Stimulated activated CD8-positive, alpha-beta memory T cell treated with anti-CD3 and anti-CD28 coated beads, Interleukin-4, amount 100 ng/mL, for 48 hours (primary cell): ENCODE results near the gene SLC7A8.

Experiments
- DNase-seq: peaks from one replicate; pipeline ENCODE4 v3.0.0-alpha.2; 2020

The SLC7A8 gene

GRCh38 chr14:23093104-23093503 lies 90.4 kb downstream of the SLC7A8 start:
- no peak for DNase-seq

- no peak for DNase-seq
Measured at GRCh38 chr14:23091294-23092225, 91.9 kb downstream of the SLC7A8 start.

GRCh38 chr14:23090254-23090636 lies 93.2 kb downstream of the SLC7A8 start:
- no peak for DNase-seq

- DNase-seq: no peak
Measured at GRCh38 chr14:23089498-23090253, 93.8 kb downstream of the SLC7A8 start.

GRCh38 chr14:23086565-23086964 lies 96.9 kb downstream of the SLC7A8 start:
- no peak for DNase-seq

GRCh38 chr14:23085458-23085857 lies 98.0 kb downstream of the SLC7A8 start:
- no peak for DNase-seq

- DNase-seq: no peak
Measured at GRCh38 chr14:23080474-23080873, 103.0 kb downstream of the SLC7A8 start.

GRCh38 chr14:23079716-23080115 lies 103.7 kb downstream of the SLC7A8 start:
- DNase-seq: no peak

GRCh38 chr14:23078692-23079116 lies 104.8 kb downstream of the SLC7A8 start:
- no peak for DNase-seq

- no peak for DNase-seq
Measured at GRCh38 chr14:23077962-23078361, 105.5 kb downstream of the SLC7A8 start.

GRCh38 chr14:23076785-23077408 lies 106.6 kb downstream of the SLC7A8 start:
- DNase-seq: no peak
